ENCODE results near the gene TTC22.
"Not testable (repeated sequence)": the region's sequence is repeated elsewhere in the genome, so short reads cannot be mapped to it uniquely, and the experiment has no call there.

TTC22 gene

GRCh38 chr1:54786778-54787177, 14.3 kb downstream of the TTC22 start:
- DNase-seq (ENCODE audit: low read depth), result no peak

- DNase-seq (ENCODE audit: low read depth), result no peak
Measured at GRCh38 chr1:54784066-54784465, 17.1 kb downstream of the TTC22 start.

GRCh38 chr1:54782588-54782987, 18.5 kb downstream of the TTC22 start:
- no peak for DNase-seq (ENCODE audit: low read depth)

- DNase-seq (ENCODE audit: low read depth), result no peak
Measured at GRCh38 chr1:54782156-54782555, 19.0 kb downstream of the TTC22 start.

GRCh38 chr1:54781023-54781723, 19.9 kb downstream of the TTC22 start:
- DNase-seq (ENCODE audit: low read depth), result no peak

GRCh38 chr1:54777431-54777830, 23.7 kb downstream of the TTC22 start:
- DNase-seq (ENCODE audit: low read depth), result no peak

GRCh38 chr1:54777011-54777410, 24.1 kb downstream of the TTC22 start:
- DNase-seq (ENCODE audit: low read depth), result no peak

- DNase-seq (ENCODE audit: low read depth), result not testable (repeated sequence)
Measured at GRCh38 chr1:54775828-54776721, 25.0 kb downstream of the TTC22 start.

- DNase-seq (ENCODE audit: low read depth), result no peak
Measured at GRCh38 chr1:54774820-54775498, 26.2 kb downstream of the TTC22 start.

GRCh38 chr1:54772951-54773350, 28.2 kb downstream of the TTC22 start:
- no peak for DNase-seq (ENCODE audit: low read depth)

GRCh38 chr1:54768093-54768492, 33.0 kb downstream of the TTC22 start:
- DNase-seq (ENCODE audit: low read depth), result no peak

- DNase-seq (ENCODE audit: low read depth), result no peak
Measured at GRCh38 chr1:54767526-54767925, 33.6 kb downstream of the TTC22 start.

- DNase-seq (ENCODE audit: low read depth), result no peak
Measured at GRCh38 chr1:54766726-54767125, 34.4 kb downstream of the TTC22 start.

- no peak for DNase-seq (ENCODE audit: low read depth)
Measured at GRCh38 chr1:54764922-54765561, 36.1 kb downstream of the TTC22 start.

GRCh38 chr1:54764133-54764921, 36.8 kb downstream of the TTC22 start, which contains the start of gene PARS2:
Gene PARS2 (minus strand): TSS chr1:54764523. CDS start chr1:54759161, 5,362 bp downstream.
- DNase-seq (ENCODE audit: low read depth), result peak; percentile 90

GRCh38 chr1:54763816-54764132, 37.3 kb downstream of the TTC22 start:
- DNase-seq (ENCODE audit: low read depth), result no peak

GRCh38 chr1:54758678-54759348, 42.3 kb downstream of the TTC22 start:
- DNase-seq (ENCODE audit: low read depth), result no peak

GRCh38 chr1:54757833-54758232, 43.3 kb downstream of the TTC22 start:
- no peak for DNase-seq (ENCODE audit: low read depth)

GRCh38 chr1:54754486-54755285, 46.4 kb downstream of the TTC22 start:
- DNase-seq (ENCODE audit: low read depth), result no peak

GRCh38 chr1:54754045-54754444, 47.1 kb downstream of the TTC22 start:
- DNase-seq (ENCODE audit: low read depth), result no peak
